Loucy (cell line): ENCODE results near the gene PBXIP1.

Experiments
- H2AFZ ChIP-seq: fragments of 200-600 bp; sonication (generic); 2 replicates; pipeline ENCODE4 v1.6.0; 2016; ENCODE audit warnings: antibody characterized with exemption, mild to moderate bottlenecking, low read length, moderate library complexity
- H3F3A ChIP-seq: fragments of 200-600 bp; 2 replicates; pipeline ENCODE4 v1.6.0; 2016; ENCODE audit warnings: antibody characterized with exemption, low read depth, mild to moderate bottlenecking
- H3K27me3 ChIP-seq: fragments of 200-600 bp; sonication (generic); 2 replicates; pipeline ENCODE4 v1.6.1; 2014; ENCODE audit warnings: low read length, mild to moderate bottlenecking; ENCODE audit not compliant: insufficient read depth, poor library complexity, severe bottlenecking
- H3K36me3 ChIP-seq: fragments of 200-600 bp; sonication (generic); 2 replicates; pipeline ENCODE4 v1.6.1; 2016; ENCODE audit warnings: low read length; ENCODE audit not compliant: insufficient read depth
- H3K4me1 ChIP-seq: fragments of 200-600 bp; sonication (generic); 2 replicates; pipeline ENCODE4 v1.5.1; 2014; ENCODE audit warnings: low read length, mild to moderate bottlenecking; ENCODE audit not compliant: insufficient read depth, poor library complexity, severe bottlenecking
- H3K4me2 ChIP-seq: fragments of 200-600 bp; sonication (generic); 2 replicates; pipeline ENCODE4 v1.6.0; 2014; ENCODE audit warnings: antibody characterized with exemption, low read length, low read depth, mild to moderate bottlenecking; ENCODE audit not compliant: poor library complexity, severe bottlenecking
- H3K4me3 ChIP-seq: fragments of 200-600 bp; sonication (generic); 2 replicates; pipeline ENCODE4 v1.5.1; 2014; ENCODE audit warnings: low read length, mild to moderate bottlenecking, mixed read lengths; ENCODE audit not compliant: poor library complexity, severe bottlenecking
- H3K79me2 ChIP-seq: fragments of 200-600 bp; sonication (generic); 2 replicates; pipeline ENCODE4 v1.6.1; 2014; ENCODE audit warnings: low read length; ENCODE audit not compliant: insufficient read depth
- H3K9ac ChIP-seq: fragments of 200-600 bp; sonication (generic); 2 replicates; pipeline ENCODE4 v1.6.0; 2014; ENCODE audit warnings: mild to moderate bottlenecking, low read depth, low read length, moderate library complexity; ENCODE audit not compliant: poor library complexity, severe bottlenecking
- H3K9me2 ChIP-seq: fragments of 200-600 bp; sonication (generic); replicated peaks from 2 replicates; pipeline ENCODE4 v1.6.1; 2016; ENCODE audit warnings: low read depth, low read length, mixed read lengths
- H3K9me3 ChIP-seq: fragments of 200-600 bp; sonication (generic); 2 replicates; pipeline ENCODE4 v1.6.1; 2014; ENCODE audit warnings: mild to moderate bottlenecking, antibody characterized with exemption, low read length, low read depth; ENCODE audit not compliant: insufficient read depth
- H4K20me1 ChIP-seq: fragments of 200-600 bp; sonication (generic); 2 replicates; pipeline ENCODE4 v1.6.0; 2014; ENCODE audit warnings: antibody characterized with exemption, low read length, mild to moderate bottlenecking; ENCODE audit not compliant: insufficient read depth, poor library complexity, severe bottlenecking
- CTCF ChIP-seq: fragments of 200-600 bp; sonication (generic); conservative IDR thresholded peaks from 2 replicates; pipeline ENCODE4 v1.5.1; 2014; ENCODE audit warnings: mild to moderate bottlenecking, antibody characterized with exemption, low read length
- EZH2phosphoT487 ChIP-seq: fragments of 200-600 bp; IDR thresholded peaks from 2 replicates; pipeline ENCODE4 v1.6.1; 2018; ENCODE audit warnings: antibody characterized with exemption, mild to moderate bottlenecking, moderate library complexity, borderline replicate concordance

The PBXIP1 gene

GRCh38 chr1:154974808-154975408, 19.0 kb upstream of the PBXIP1 start:
- no peaks in the 10 kb centered on the region for H3K9me3 ChIP-seq
- H3K4me1 ChIP-seq: peaks cover 45% of the 10 kb centered on the region
- peaks cover 36% of the 10 kb centered on the region for H4K20me1 ChIP-seq
- peaks cover 78% of the 10 kb centered on the region for H3K79me2 ChIP-seq
- peaks cover 18% of the 10 kb centered on the region; the same call in 1 of the 2 replicates for H3K36me3 ChIP-seq
- H3F3A ChIP-seq: peaks cover 3% of the 10 kb centered on the region; the same call in 1 of the 2 replicates
- no peaks in the 10 kb centered on the region for H3K9me2 ChIP-seq
- H3K4me3 ChIP-seq: peak overlapping the region; percentile 94
- H3K27me3 ChIP-seq: no peaks in the 10 kb centered on the region
- peak overlapping the region; percentile 35; the same call in 1 of the 2 replicates for H2AFZ ChIP-seq
- peak overlapping the region; percentile 95 for H3K9ac ChIP-seq
- peak overlapping the region; percentile 89 for H3K4me2 ChIP-seq
- no peak for TF ChIP-seq EZH2phosphoT487
- TF ChIP-seq CTCF: no peak

- peaks cover 79% of the 10 kb centered on the region for H3K79me2 ChIP-seq
- H3K9me2 ChIP-seq: no peaks in the 10 kb centered on the region
- H3F3A ChIP-seq: peaks cover 3% of the 10 kb centered on the region; the same call in 1 of the 2 replicates
- peak within 1 kb of the TSS; percentile 95 for H3K9ac ChIP-seq
- peaks cover 51% of the 10 kb centered on the region for H3K4me1 ChIP-seq
- peak within 1 kb of the TSS; percentile 89 for H3K4me2 ChIP-seq
- peaks cover 36% of the 10 kb centered on the region for H4K20me1 ChIP-seq
- H3K36me3 ChIP-seq: peaks cover 13% of the 10 kb centered on the region; the same call in 1 of the 2 replicates
- no peak for TF ChIP-seq EZH2phosphoT487
- TF ChIP-seq CTCF: no peak
- H3K27me3 ChIP-seq: no peaks in the 10 kb centered on the region
- H3K4me3 ChIP-seq: peak within 1 kb of the TSS; percentile 94
- H2AFZ ChIP-seq: peak within 1 kb of the TSS; percentile 47; the same call in 1 of the 2 replicates
- H3K9me3 ChIP-seq: no peaks in the 10 kb centered on the region
Measured at GRCh38 chr1:154974102-154974807, 18.4 kb upstream of the PBXIP1 start, which contains the start of gene CKS1B. Gene CKS1B, plus strand, starts transcription at chr1:154974681. Its CDS starts 65 bp downstream, at chr1:154974746.

- Histone ChIP-seq H3K27me3 (no peaks in the 10 kb centered on the region), H3K9ac (peak overlapping the region; percentile 95), H4K20me1 (peaks cover 36% of the 10 kb centered on the region), H3K4me2 (peak overlapping the region; percentile 73), H3K9me2 (no peaks in the 10 kb centered on the region), H3F3A (peaks cover 3% of the 10 kb centered on the region; the same call in 1 of the 2 replicates), H3K4me1 (peaks cover 56% of the 10 kb centered on the region), H2AFZ (peak overlapping the region; percentile 47; the same call in 1 of the 2 replicates), H3K36me3 (peaks cover 9% of the 10 kb centered on the region; the same call in 1 of the 2 replicates), H3K9me3 (no peaks in the 10 kb centered on the region), H3K4me3 (peak overlapping the region; percentile 94), H3K79me2 (peaks cover 82% of the 10 kb centered on the region)
- TF ChIP-seq EZH2phosphoT487 (no peak), CTCF (peak; percentile 31; the same call in 1 of the 2 replicates)
Measured at GRCh38 chr1:154973344-154974101, 17.6 kb upstream of the PBXIP1 start.
